Activated CD8-positive, alpha-beta memory T cell treated with anti-CD3 and anti-CD28 coated beads for 36 hours (primary cell): Measurements from ENCODE around the gene F2R. TPM values are rescaled to one million over a fixed set of nuclear protein-coding genes. Genes with fewer than 3 reads are reported as not detected.

Experiments used
- CTCF ChIA-PET: fragments of 350-600 bp; sonication (Branson Sonifier 250); formaldehyde crosslinking; loops from one replicate; lab custom pipeline; 2021; ENCODE audit warnings: antibody characterized with exemption; lab: Charles Lee
- POLR2A ChIA-PET: fragments of 350-600 bp; sonication (Branson Sonifier 250); formaldehyde crosslinking; loops from one replicate; lab custom pipeline; 2021; ENCODE audit warnings: antibody characterized with exemption; lab: Charles Lee
- total RNA-seq, 2 experiments: library from RNA; stranded (reverse); gene quantifications; one replicate each; pipeline ENCODE4 v1.2.3, GENCODE V29; 2021

The F2R gene
- total RNA-seq, 2 experiments from 2014 or later: 16.1 to 16.6 TPM

DNA sequence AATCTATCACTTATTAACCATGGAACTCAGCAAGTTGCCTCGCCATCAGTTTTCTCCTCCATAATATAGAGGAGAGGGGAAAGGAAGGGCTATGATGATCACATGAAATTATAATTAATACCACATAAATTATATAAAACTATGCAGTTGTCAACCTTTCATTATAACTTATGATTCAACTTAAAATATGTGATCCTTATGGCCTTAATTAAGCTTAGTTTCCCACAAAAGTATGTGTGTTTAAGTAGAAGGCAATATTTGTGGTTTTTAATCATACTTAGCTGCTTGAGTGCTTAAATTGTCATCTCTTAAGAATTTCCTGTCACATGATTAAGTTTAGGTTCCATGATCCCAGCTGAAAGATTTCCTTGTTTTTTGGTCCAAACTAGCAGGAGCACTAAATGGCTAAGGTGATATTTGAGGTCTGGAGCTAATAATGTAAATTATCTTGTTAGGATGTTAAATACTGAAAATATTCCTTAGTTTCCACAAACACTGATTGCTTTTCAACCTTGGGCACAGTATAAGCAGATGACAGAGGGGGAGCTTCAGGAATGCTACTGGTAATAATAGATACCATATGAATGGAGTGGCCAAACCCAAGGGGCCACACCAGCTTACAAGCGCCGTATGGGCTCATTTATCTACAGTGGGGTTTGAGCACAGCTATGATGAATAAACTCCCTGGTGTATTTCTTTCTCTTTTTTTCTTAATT is 26.4 kb upstream of the F2R start:
- POLR2A ChIA-PET: no interaction called here
- CTCF ChIA-PET: interaction anchor here (1.0 to 1.4 kb wide), 2 partner anchors 11 to 66 kb away, joined by 3 to 4 read pairs; no protein-coding TSS in a partner anchor

- ChIA-PET POLR2A (no interaction called here), CTCF (interaction anchor here (1.0 to 1.4 kb wide), 2 partner anchors 11 to 65 kb away, joined by 3 to 4 read pairs; no protein-coding TSS in a partner anchor)
Measured at GRCh38 chr5:76690037-76690679, 25.8 kb upstream of the F2R start.

- CTCF ChIA-PET: interaction anchor here (1.0 to 1.3 kb wide), 3 partner anchors 42 to 84 kb away, joined by 3 to 4 read pairs (median 4); no protein-coding TSS in a partner anchor
- POLR2A ChIA-PET: interaction anchor here (0.6 kb wide), 1 partner anchor 49 kb away, joined by 4 read pairs; no protein-coding TSS in a partner anchor
Measured at GRCh38 chr5:76690704-76691466, 25.0 kb upstream of the F2R start.

DNA sequence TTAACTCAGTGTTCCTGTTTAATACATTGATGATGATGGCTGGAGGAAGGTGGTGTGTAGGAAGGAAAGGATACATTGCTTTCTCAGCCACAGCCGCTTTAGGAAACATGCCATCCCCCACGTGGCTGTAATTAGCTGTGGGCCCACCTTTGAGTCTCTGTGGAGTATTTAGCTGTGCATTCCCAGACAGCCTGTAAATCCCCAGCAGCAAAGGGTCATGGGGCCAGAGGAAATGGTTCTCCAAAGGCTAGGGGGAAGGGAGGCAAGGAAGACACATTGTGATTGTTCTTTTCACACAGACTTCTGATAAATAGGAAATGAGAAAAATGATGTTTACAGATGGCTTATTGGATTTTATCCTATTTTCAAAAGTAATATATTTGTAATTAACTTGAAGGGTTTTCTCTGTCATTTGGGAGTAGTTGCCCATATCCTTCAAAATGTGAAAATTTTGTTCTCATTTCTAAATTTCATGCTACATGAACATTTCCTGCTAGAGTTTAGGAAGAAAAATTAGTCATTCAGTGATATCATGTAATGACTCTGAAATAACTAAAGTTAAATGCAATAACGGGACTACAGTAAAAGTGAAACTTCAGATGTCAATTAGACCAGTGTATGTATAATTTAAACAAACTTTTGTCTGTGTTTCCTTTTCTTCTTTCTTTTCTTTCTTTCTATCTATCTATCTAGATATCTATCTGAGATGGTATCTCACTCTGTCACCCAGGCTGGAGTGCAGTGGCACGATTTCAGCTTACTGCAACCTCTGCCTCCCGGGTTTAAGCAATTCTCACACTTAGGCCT is 24.3 kb upstream of the F2R start:
- ChIA-PET CTCF (interaction anchor here (1.2 to 2.4 kb wide), 3 partner anchors 41 to 83 kb away, joined by 4 to 6 read pairs (median 4); no protein-coding TSS in a partner anchor), POLR2A (interaction anchor here (0.6 to 0.8 kb wide), 2 partner anchors 49 to 92 kb away, joined by 3 to 4 read pairs; no protein-coding TSS in a partner anchor)

GRCh38 chr5:76692274-76692540 is 23.7 kb upstream of the F2R start:
- POLR2A ChIA-PET: interaction anchor here (0.8 kb wide), 1 partner anchor 92 kb away, joined by 3 read pairs; no protein-coding TSS in a partner anchor
- CTCF ChIA-PET: interaction anchor here (2.4 kb wide), 1 partner anchor 82 kb away, joined by 6 read pairs; no protein-coding TSS in a partner anchor

DNA sequence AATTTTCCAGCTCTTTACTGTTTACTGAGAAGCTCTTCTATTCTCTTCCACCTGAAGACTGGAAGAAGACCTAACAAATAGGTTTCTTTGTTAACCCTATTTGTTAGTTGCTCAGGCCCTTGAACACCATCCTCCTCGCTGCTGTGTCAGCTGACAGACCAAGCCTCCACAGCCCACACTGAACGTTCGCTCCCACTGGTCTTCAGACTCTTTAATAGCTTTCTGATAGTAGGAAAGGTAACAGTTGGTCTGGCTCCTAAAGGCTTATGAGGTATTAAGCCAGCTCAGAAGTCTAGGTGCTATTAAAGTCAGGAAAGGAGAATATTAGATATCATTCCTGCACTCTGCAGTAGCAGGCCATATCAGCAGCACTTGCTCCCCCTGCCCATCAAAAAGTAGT is 23.3 kb upstream of the F2R start:
- ChIA-PET POLR2A (interaction anchor here (0.6 to 0.8 kb wide), 2 partner anchors 20 to 93 kb away, joined by 3 to 4 read pairs; no protein-coding TSS in a partner anchor), CTCF (interaction anchor here (2.4 kb wide), 1 partner anchor 82 kb away, joined by 6 read pairs; no protein-coding TSS in a partner anchor)

DNA sequence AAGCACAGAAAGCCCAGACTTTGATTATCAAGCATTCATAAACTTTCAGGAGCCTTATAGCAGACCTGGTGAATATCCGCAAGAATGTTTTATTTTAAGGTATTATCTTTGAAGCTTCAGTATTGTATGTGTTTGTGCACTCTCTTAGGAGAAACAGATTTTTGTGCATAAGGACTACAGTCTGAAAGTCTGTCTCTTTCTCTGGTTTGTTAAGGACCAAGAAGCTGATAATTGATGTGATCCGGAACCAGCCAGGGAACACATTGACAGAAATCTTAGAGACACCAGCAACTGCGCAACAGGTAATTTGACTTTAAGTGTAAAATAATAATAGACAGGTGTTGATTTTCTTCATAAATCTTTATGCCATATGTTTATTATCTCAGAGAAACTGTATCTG is 22.8 kb upstream of the F2R start:
- CTCF ChIA-PET: interaction anchor here (2.4 kb wide), 1 partner anchor 81 kb away, joined by 6 read pairs; no protein-coding TSS in a partner anchor
- POLR2A ChIA-PET: interaction anchor here (0.6 kb wide), 1 partner anchor 19 kb away, joined by 4 read pairs; no protein-coding TSS in a partner anchor

- POLR2A ChIA-PET: no interaction called here
Measured at GRCh38 chr5:76694317-76694716, 21.6 kb upstream of the F2R start.

GRCh38 chr5:76695346-76695745 is 20.6 kb upstream of the F2R start:
- CTCF ChIA-PET: interaction anchor here (0.8 kb wide), 1 partner anchor 13 kb away, joined by 3 read pairs; no protein-coding TSS in a partner anchor
- POLR2A ChIA-PET: no interaction called here

More at GRCh38 chr5:76694317-76694716, 21.6 kb upstream of the F2R start:
- CTCF ChIA-PET: interaction anchor here (2.4 kb wide), 1 partner anchor 80 kb away, joined by 6 read pairs; no protein-coding TSS in a partner anchor

GRCh38 chr5:76696251-76696650 is 19.7 kb upstream of the F2R start:
- CTCF ChIA-PET: interaction anchor here (0.7 kb wide), 1 partner anchor 97 kb away, joined by 4 read pairs; no protein-coding TSS in a partner anchor
- POLR2A ChIA-PET: no interaction called here

DNA sequence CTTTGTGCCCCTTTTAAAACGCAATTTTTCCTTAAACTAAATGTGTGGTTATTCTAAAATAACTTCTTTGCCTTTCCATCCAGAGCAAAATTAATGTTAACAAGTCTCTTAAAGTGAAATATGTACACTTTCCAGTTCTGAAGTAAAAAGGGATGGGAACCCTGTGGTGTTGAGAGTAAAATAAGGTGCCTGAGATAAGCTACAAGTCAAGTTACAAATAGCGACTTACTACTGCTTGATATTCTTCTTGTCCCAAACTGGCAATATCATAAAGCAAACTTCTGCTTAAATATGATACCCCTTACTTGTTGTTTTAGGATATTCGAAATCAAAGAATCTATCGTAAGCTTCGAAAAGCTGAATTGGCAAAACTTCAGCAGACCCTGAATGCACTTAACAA is 18.3 kb upstream of the F2R start:
- ChIA-PET POLR2A (no interaction called here), CTCF (interaction anchor here (1.7 kb wide), 1 partner anchor 77 kb away, joined by 4 read pairs; no protein-coding TSS in a partner anchor)

GRCh38 chr5:76700571-76700970 is 15.4 kb upstream of the F2R start:
- ChIA-PET POLR2A (no interaction called here), CTCF (interaction anchor here (1.5 kb wide), 1 partner anchor 74 kb away, joined by 4 read pairs; no protein-coding TSS in a partner anchor)

DNA sequence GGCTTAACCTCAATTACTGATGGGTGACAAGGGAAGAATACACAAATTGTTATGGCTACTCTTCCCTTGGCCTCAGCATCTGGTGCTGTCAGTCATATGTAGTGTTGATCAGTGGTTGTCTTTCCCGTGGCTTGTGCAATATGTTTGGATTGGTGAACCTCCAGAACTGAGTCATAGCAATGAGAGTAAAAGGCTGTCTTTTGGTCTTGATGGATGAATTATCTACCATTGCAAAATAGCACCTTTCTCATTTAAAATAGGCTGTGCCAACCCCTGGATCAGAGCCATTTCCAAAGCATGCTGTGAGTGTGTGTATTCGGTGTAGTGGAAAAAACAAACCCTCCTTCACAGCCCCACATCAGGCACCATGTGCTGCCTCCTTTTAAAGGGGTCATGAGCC is 14.6 kb upstream of the F2R start:
- CTCF ChIA-PET: interaction anchor here (1.3 kb wide), 1 partner anchor 73 kb away, joined by 3 read pairs; no protein-coding TSS in a partner anchor
- POLR2A ChIA-PET: no interaction called here

- ChIA-PET CTCF (no interaction called here), POLR2A (no interaction called here)
Measured at GRCh38 chr5:76703707-76704106, 12.2 kb upstream of the F2R start.

- ChIA-PET CTCF (no interaction called here), POLR2A (no interaction called here)
Measured at GRCh38 chr5:76704131-76704663, 11.7 kb upstream of the F2R start.

GRCh38 chr5:76705574-76705973 is 10.4 kb upstream of the F2R start:
- CTCF ChIA-PET: interaction anchor here (1.3 kb wide), 1 partner anchor 10 kb away, joined by 3 read pairs; the partner anchor contains the start of gene F2R
- POLR2A ChIA-PET: no interaction called here

- ChIA-PET POLR2A (interaction anchor here (1.2 kb wide), 1 partner anchor 81 kb away, joined by 3 read pairs; no protein-coding TSS in a partner anchor), CTCF (interaction anchor here (0.6 to 2.1 kb wide), 3 partner anchors 23 to 65 kb away, joined by 3 to 8 read pairs (median 3); no protein-coding TSS in a partner anchor)
Measured at GRCh38 chr5:76709762-76710161, 6.2 kb upstream of the F2R start.
